ENCODE data around the gene CAMK1G. TPM values are rescaled to one million over a fixed set of nuclear protein-coding genes. Genes with fewer than 3 reads are reported as not detected.

CAMK1G gene
- total RNA-seq, 2 experiments from 2014 or later, result not detected

GRCh38 chr1:209659909-209660308 lies 76.4 kb downstream of the CAMK1G start:
- no peak for DNase-seq
- CTCF ChIA-PET, result interaction anchor here (1.0 to 1.9 kb wide), 2 partner anchors 13 to 14 kb away, joined by 3 to 5 read pairs; no protein-coding TSS in a partner anchor
- no peak overlapping the region for H3K27ac Mint-ChIP-seq

DNA sequence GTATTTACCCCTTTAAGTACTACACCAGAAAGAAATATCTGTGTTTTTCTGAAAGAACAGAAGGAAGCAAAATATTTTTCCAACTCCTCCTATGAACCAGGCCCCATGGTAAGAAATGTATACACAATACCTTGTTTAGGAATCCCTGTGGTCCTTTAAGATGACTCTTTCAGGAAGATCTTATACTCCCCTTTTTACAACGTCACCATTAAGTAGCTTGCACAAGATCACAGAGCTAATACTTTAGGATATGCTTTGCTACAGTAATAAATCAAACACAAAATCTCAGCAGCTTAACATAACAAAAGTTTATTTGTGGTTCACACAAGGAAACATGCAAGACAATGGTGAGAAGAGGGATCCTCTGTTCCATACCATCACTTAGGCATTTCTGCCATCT lies 77.6 kb downstream of the CAMK1G start:
- Mint-ChIP-seq H3K36me3 (no peaks in the 10 kb centered on the region), H3K4me1 (peaks cover 18% of the 10 kb centered on the region), H3K27ac (no peak overlapping the region), H3K4me3 (no peak overlapping the region), H3K9me3 (ENCODE audit: low read depth) (no peaks in the 10 kb centered on the region), H3K27me3 (no peaks in the 10 kb centered on the region)
- DNase-seq (no peak), ATAC-seq (no peak)
- CTCF ChIA-PET, result interaction anchor here (1.9 kb wide), 1 partner anchor 12 kb away, joined by 5 read pairs; no protein-coding TSS in a partner anchor

More at GRCh38 chr1:209659909-209660308, 76.4 kb downstream of the CAMK1G start:
- peak; percentile 86 for ATAC-seq
- H3K9me3 Mint-ChIP-seq (ENCODE audit: low read depth), result no peaks in the 10 kb centered on the region
- H3K4me1 Mint-ChIP-seq, result peaks cover 18% of the 10 kb centered on the region
- no peaks in the 10 kb centered on the region for H3K36me3 Mint-ChIP-seq
- H3K27me3 Mint-ChIP-seq, result no peaks in the 10 kb centered on the region
- H3K4me3 Mint-ChIP-seq, result no peak overlapping the region

DNA sequence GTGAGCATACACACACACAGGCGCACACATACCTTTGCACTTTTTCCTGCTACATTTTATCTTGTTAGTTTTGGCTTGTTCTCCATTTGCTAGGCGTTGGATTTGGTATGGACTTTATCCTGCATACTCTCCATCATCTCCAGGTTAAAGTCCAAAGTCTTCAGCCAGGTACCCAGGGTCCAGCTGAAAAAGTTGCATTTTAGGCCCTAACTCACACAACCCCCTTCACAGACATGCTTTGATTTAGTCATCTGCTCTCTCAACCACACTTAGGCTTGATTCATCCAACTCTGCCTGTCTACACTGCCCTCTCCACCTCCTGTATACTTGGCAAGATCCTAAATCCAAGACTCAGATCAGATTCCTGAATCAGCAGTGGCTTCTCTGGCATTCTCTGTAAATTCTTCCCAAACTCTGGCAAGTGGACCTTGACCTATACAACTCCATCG lies 79.4 kb downstream of the CAMK1G start:
- Mint-ChIP-seq H3K9me3 (ENCODE audit: low read depth) (no peaks in the 10 kb centered on the region), H3K4me1 (peaks cover 14% of the 10 kb centered on the region), H3K27ac (no peak overlapping the region), H3K4me3 (no peak overlapping the region), H3K27me3 (no peaks in the 10 kb centered on the region), H3K36me3 (no peaks in the 10 kb centered on the region)
- ATAC-seq, result no peak
- DNase-seq, result no peak
- CTCF ChIA-PET, result interaction anchor here (1.1 kb wide), 1 partner anchor 21 kb away, joined by 3 read pairs; no protein-coding TSS in a partner anchor

Small RNA genes within 50 kb of the gene (microRNA-seq; reads per million reads assigned to microRNA genes)
- gene MIR4260, result not detected

Other genes starting within 250 kb of the CAMK1G start
- gene LAMB3, start 68.7 kb downstream of the CAMK1G start, total RNA-seq, result 1 to 10 TPM; 1.3 to 2.5 TPM
- 1 to 10 TPM in 1 of 2 experiments, under 1 TPM in 1; 0.70 to 1.5 TPM for gene G0S2, start 91.7 kb downstream of the CAMK1G start, total RNA-seq
- gene HSD11B1, start 121.1 kb downstream of the CAMK1G start, total RNA-seq, result under 1 TPM in 1 of 2 experiments, not detected in 1; 0.91 TPM
- 100 to 1,000 TPM; 351 to 406 TPM for gene TRAF3IP3, start 172.3 kb downstream of the CAMK1G start, total RNA-seq
- gene C1orf74, start 200.8 kb downstream of the CAMK1G start, total RNA-seq, result 1 to 10 TPM; 2.8 to 3.0 TPM
- gene IRF6, start 222.4 kb downstream of the CAMK1G start, total RNA-seq, result 1 to 10 TPM; 1.3 to 1.7 TPM
- gene UTP25, start 244.3 kb downstream of the CAMK1G start, total RNA-seq, result 1 to 10 TPM; 4.7 to 9.7 TPM